ENCODE results near the gene DYSF. TPM values are rescaled to one million over a fixed set of nuclear protein-coding genes. Genes with fewer than 3 reads are reported as not detected.

The DYSF gene
- polyA plus RNA-seq, 1 of the 3 experiments (the other 2 are of a cell fraction) = 0.10 TPM

DNA sequence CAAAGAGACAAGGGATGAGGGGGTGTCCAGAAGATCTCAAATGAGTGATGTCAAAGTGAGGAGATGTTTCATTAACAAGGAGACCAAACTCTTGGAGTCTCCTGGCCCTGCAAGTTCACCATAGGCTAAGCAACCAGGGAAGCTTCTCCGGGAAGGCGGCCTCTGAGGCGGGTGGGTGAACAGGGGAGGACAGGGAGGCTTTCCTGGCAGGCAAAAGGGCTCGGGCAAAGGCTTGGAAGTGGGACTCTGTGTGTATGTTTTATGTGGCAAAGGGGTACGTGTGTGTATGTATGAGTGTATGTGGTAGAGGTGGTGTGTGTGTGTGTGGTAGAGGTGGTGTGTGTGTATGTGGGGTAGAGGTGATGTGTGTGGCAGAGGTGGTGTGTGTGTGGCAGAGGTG is 163.9 kb downstream of the DYSF start (continued):
- TF ChIP-seq, protein P1, sequence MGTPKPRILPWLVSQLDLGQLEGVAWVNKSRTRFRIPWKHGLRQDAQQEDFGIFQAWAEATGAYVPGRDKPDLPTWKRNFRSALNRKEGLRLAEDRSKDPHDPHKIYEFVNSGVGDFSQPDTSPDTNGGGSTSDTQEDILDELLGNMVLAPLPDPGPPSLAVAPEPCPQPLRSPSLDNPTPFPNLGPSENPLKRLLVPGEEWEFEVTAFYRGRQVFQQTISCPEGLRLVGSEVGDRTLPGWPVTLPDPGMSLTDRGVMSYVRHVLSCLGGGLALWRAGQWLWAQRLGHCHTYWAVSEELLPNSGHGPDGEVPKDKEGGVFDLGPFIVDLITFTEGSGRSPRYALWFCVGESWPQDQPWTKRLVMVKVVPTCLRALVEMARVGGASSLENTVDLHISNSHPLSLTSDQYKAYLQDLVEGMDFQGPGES (IDR thresholded peaks at IDR 0.05; ENCODE audit: low read depth, low read length) = no peak
- no peak for TF ChIP-seq NFIC (IDR thresholded peaks at IDR 0.05; ENCODE audit: borderline replicate concordance)

DNA sequence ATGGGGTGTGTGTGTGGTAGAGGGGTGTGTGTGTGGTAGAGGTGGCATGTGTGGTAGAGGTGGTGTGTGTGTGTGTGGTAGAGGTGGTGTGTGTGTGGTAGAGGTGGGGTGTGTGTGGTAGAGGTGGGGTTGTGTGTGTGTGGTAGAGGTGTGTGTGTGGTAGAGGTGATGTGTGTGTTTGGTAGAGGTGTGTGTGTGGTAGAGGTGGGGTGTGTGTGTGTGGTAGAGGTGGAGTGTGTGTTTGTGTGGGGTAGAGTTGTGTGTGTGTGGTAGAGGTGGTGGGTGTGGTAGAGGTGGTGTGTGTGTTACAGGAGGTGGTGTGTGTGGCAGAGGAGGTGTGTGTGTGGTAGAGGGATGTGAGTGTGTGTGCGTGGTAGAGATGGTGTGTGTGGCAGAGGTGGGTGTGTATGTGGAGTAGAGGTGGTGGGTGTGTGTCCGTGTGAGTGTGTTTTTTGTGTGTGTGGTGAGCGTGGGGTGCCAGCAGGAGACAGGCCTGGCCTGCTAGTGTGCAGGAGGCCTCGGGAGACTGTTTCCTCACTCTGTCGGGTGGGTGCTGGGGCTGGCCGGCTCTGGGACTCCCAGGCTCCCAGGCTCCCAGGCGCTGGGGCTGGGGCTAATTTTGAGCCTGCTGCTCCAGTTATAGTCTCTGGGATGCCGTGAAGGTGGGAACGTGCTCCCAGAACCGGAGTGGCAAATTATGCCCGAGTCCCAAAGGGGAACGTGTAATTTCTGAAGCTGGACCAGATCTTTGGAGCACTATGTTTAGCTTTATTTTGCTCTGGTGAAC is 165.2 kb downstream of the DYSF start:
- no peak overlapping the region for H3K4me2 ChIP-seq
- no peaks in the 10 kb centered on the region for H3K9me3 ChIP-seq
- no peak overlapping the region for H3K9ac ChIP-seq
- no peaks in the 10 kb centered on the region for H3K36me3 ChIP-seq (replicated peaks in 1 of 2; ENCODE audit: control insufficient read depth in 1 of 2, insufficient read depth in 2 of 2, low read length in 1 of 2)
- H3K79me2 ChIP-seq (ENCODE audit: insufficient read depth) = no peaks in the 10 kb centered on the region
- peaks cover 0 to 2% of the 10 kb centered on the region in 2 experiments; a peak in 1 of 4 replicates for H3K4me1 ChIP-seq (ENCODE audit: control insufficient read depth in 1 of 2, insufficient read depth in 2 of 2, low read depth in 1 of 2, low read length in 1 of 2)
- peak; percentile 53 for DNase-seq
- ChIA-PET POLR2A (no interaction called here), CTCF (interaction anchor here (1.0 to 2.2 kb wide), 4 partner anchors 8 to 532 kb away, joined by 3 to 7 read pairs (median 4); no protein-coding TSS in a partner anchor)
- WGBS (ENCODE audit: low lambda C conversion rate) = 62% methylated on average over 12 of the region's 12 CpGs
- no peak overlapping the region for H2AFZ ChIP-seq (ENCODE audit: low read depth)
- peak; percentile 12; the same call in 1 of the 2 replicates for TF ChIP-seq RAD21 (IDR thresholded peaks at IDR 0.05; ENCODE audit: low read length)
- TF ChIP-seq, protein P2, sequence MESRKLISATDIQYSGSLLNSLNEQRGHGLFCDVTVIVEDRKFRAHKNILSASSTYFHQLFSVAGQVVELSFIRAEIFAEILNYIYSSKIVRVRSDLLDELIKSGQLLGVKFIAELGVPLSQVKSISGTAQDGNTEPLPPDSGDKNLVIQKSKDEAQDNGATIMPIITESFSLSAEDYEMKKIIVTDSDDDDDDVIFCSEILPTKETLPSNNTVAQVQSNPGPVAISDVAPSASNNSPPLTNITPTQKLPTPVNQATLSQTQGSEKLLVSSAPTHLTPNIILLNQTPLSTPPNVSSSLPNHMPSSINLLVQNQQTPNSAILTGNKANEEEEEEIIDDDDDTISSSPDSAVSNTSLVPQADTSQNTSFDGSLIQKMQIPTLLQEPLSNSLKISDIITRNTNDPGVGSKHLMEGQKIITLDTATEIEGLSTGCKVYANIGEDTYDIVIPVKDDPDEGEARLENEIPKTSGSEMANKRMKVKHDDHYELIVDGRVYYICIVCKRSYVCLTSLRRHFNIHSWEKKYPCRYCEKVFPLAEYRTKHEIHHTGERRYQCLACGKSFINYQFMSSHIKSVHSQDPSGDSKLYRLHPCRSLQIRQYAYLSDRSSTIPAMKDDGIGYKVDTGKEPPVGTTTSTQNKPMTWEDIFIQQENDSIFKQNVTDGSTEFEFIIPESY (IDR thresholded peaks at IDR 0.05; ENCODE audit: borderline replicate concordance, low read depth) = no peak
- H3K27me3 ChIP-seq (ENCODE audit: insufficient read depth) = no peaks in the 10 kb centered on the region
- H3F3A ChIP-seq (replicated peaks; ENCODE audit: insufficient read depth) = peaks cover 2% of the 10 kb centered on the region
- no peak overlapping the region for H3K4me3 ChIP-seq (ENCODE audit: low read depth in 2 of 2, low read length in 1 of 2)
- H4K20me1 ChIP-seq (ENCODE audit: insufficient read depth) = no peaks in the 10 kb centered on the region
- H3K27ac ChIP-seq (ENCODE audit: low read depth in 2 of 2, low read length in 1 of 2) = no peak overlapping the region
- no peaks in the 10 kb centered on the region for H3K9me2 ChIP-seq

DNA sequence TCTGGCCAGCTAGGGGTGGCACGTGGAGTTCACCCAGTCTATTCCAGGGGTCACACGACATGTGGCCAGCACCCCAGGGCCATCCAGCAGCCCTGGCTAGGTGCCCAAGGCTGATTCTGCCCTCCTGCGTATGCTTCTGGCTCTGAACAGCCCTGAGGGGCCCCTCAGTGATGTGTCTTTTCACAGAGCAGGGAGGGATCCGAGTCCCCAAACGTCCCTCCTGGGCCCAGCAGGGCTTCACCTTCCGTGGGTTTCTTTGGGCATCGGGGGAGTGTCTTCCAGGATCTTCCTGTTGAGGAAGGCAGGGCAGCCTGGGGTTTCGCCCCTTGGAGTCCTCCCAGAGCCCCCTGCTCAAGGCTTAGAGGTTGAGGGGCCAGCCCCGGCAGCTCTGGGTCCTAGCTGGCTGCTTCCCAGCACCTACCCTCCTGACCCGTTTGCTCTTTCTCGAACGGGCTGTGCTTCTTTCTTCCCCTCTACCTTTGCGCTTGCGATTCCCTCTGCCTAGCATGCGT is 165.9 kb downstream of the DYSF start:
- Histone ChIP-seq H3K27ac (ENCODE audit: low read depth in 2 of 2, low read length in 1 of 2) (no peak overlapping the region), H3K9ac (no peak overlapping the region), H3K9me3 (no peaks in the 10 kb centered on the region), H3K4me3 (ENCODE audit: low read depth in 2 of 2, low read length in 1 of 2) (no peak overlapping the region), H3F3A (replicated peaks; ENCODE audit: insufficient read depth) (peaks cover 2% of the 10 kb centered on the region), H3K36me3 (replicated peaks in 1 of 2; ENCODE audit: control insufficient read depth in 1 of 2, insufficient read depth in 2 of 2, low read length in 1 of 2) (no peaks in the 10 kb centered on the region), H3K4me2 (no peak overlapping the region), H2AFZ (ENCODE audit: low read depth) (no peak overlapping the region), H3K4me1 (ENCODE audit: control insufficient read depth in 1 of 2, insufficient read depth in 2 of 2, low read depth in 1 of 2, low read length in 1 of 2) (peaks cover 0 to 2% of the 10 kb centered on the region in 2 experiments; a peak in 1 of 4 replicates), H4K20me1 (ENCODE audit: insufficient read depth) (no peaks in the 10 kb centered on the region), H3K79me2 (ENCODE audit: insufficient read depth) (no peaks in the 10 kb centered on the region), H3K9me2 (no peaks in the 10 kb centered on the region), H3K27me3 (ENCODE audit: insufficient read depth) (no peaks in the 10 kb centered on the region)
- DNase-seq = no peak
- CTCF ChIA-PET = interaction anchor here (1.0 to 2.2 kb wide), 5 partner anchors 9 to 531 kb away, joined by 3 to 7 read pairs (median 3); no protein-coding TSS in a partner anchor
- POLR2A ChIA-PET = no interaction called here
- 72% methylated on average over 10 of the region's 15 CpGs for WGBS (ENCODE audit: low lambda C conversion rate)
- no peak for TF ChIP-seq SMC3 (IDR thresholded peaks at IDR 0.05; ENCODE audit: low read depth, low read length)
- TF ChIP-seq FOXJ3 (CRISPR knock-in tag; IDR thresholded peaks at IDR 0.05) = no peak
- TF ChIP-seq SIN3A (IDR thresholded peaks at IDR 0.05; ENCODE audit: borderline replicate concordance, low read depth, low read length) = no peak
- TF ChIP-seq NRF1 (IDR thresholded peaks at IDR 0.05; ENCODE audit: low read depth, low read length) = no peak
- no peak for TF ChIP-seq GABPA (IDR thresholded peaks at IDR 0.05; ENCODE audit: low read depth)
- TF ChIP-seq, protein P2 (IDR thresholded peaks at IDR 0.05; ENCODE audit: borderline replicate concordance, low read depth) = no peak
- no peak for TF ChIP-seq NFIC (IDR thresholded peaks at IDR 0.05; ENCODE audit: borderline replicate concordance)
- no peak for TF ChIP-seq EP300 (IDR thresholded peaks at IDR 0.05; ENCODE audit: borderline replicate concordance in 1 of 2, low read depth in 1 of 2, low read length in 1 of 2)
- no peak for TF ChIP-seq MXI1 (IDR thresholded peaks at IDR 0.05; ENCODE audit: low read depth, low read length)
- no peak for TF ChIP-seq RCOR1 (IDR thresholded peaks at IDR 0.05; ENCODE audit: low read length)
- no peak for TF ChIP-seq YY1 (IDR thresholded peaks at IDR 0.05; ENCODE audit: low read depth)
- no peak for TF ChIP-seq POLR2AphosphoS5 (IDR thresholded peaks at IDR 0.05; ENCODE audit: low read depth, low read length)
- no peak for TF ChIP-seq GATA2 (CRISPR knock-in tag; IDR thresholded peaks at IDR 0.05)
- TF ChIP-seq FOXM1 (IDR thresholded peaks at IDR 0.05; ENCODE audit: low read depth) = no peak
- TF ChIP-seq RXRA (IDR thresholded peaks at IDR 0.05; ENCODE audit: borderline replicate concordance, low read depth) = no peak
- TF ChIP-seq, protein P3, sequence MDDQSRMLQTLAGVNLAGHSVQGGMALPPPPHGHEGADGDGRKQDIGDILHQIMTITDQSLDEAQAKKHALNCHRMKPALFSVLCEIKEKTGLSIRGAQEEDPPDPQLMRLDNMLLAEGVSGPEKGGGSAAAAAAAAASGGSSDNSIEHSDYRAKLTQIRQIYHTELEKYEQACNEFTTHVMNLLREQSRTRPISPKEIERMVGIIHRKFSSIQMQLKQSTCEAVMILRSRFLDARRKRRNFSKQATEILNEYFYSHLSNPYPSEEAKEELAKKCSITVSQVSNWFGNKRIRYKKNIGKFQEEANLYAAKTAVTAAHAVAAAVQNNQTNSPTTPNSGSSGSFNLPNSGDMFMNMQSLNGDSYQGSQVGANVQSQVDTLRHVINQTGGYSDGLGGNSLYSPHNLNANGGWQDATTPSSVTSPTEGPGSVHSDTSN (IDR thresholded peaks at IDR 0.05) = no peak
